ENCODE measurements around the gene ADARB1. TPM values are rescaled to one million over a fixed set of nuclear protein-coding genes. Genes with fewer than 3 reads are reported as not detected.

Gene ADARB1
- 10 to 100 TPM in 1 of 2 donors, 1 to 10 TPM in 1; 8.0 to 10.7 TPM for total RNA-seq

GRCh38 chr21:45074048-45074817, at the start of gene ADARB1:
TSS of gene ADARB1 (plus strand) at chr21:45074580. CDS start at chr21:45171657, 97,077 bp downstream.

Other genes with a start within 250 kb of the ADARB1 start
- 100 to 1,000 TPM; 254 to 261 TPM for gene PTTG1IP, start 200.9 kb upstream of the ADARB1 start, total RNA-seq
- under 1 TPM in 1 of 2 donors, not detected in 1; under 0.01 TPM for gene ITGB2, start 153.7 kb upstream of the ADARB1 start, total RNA-seq
- gene SLX9, start 134.6 kb upstream of the ADARB1 start, total RNA-seq: 10 to 100 TPM; 13.4 to 31.3 TPM
- 10 to 100 TPM; 11.4 to 13.7 TPM for gene POFUT2, start 213.3 kb downstream of the ADARB1 start, total RNA-seq

All from melanocyte of skin (primary cell).